ENCODE results near the gene C1orf35.

DNA sequence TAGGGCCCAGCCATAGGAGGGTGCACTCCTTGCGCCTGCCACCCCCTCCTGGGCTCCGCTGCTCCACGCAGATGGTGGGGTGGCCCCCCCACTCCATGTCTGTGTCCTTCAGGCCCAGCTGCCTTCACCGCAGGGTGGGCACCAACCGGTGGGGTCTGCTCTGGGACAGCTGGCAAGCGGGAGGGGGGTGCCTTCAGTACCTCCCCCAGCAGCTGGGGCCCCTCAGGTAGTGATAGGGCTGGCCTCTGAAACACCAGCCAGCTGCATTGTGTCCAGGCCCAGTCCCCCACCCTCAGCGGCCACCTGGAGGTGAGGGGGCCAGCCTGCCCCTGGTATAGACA, 47.0 kb upstream of the C1orf35 start:
- TF ChIP-seq TAF1 (conservative IDR thresholded peaks at IDR 0.05): no peak
- TF ChIP-seq, protein P1, sequence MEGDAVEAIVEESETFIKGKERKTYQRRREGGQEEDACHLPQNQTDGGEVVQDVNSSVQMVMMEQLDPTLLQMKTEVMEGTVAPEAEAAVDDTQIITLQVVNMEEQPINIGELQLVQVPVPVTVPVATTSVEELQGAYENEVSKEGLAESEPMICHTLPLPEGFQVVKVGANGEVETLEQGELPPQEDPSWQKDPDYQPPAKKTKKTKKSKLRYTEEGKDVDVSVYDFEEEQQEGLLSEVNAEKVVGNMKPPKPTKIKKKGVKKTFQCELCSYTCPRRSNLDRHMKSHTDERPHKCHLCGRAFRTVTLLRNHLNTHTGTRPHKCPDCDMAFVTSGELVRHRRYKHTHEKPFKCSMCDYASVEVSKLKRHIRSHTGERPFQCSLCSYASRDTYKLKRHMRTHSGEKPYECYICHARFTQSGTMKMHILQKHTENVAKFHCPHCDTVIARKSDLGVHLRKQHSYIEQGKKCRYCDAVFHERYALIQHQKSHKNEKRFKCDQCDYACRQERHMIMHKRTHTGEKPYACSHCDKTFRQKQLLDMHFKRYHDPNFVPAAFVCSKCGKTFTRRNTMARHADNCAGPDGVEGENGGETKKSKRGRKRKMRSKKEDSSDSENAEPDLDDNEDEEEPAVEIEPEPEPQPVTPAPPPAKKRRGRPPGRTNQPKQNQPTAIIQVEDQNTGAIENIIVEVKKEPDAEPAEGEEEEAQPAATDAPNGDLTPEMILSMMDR (IDR thresholded peaks at IDR 0.05; ENCODE audit: low read depth, low read length, missing input control): no peak
- TF ChIP-seq JUND (IDR thresholded peaks at IDR 0.05): no peak
- TF ChIP-seq, protein P2, sequence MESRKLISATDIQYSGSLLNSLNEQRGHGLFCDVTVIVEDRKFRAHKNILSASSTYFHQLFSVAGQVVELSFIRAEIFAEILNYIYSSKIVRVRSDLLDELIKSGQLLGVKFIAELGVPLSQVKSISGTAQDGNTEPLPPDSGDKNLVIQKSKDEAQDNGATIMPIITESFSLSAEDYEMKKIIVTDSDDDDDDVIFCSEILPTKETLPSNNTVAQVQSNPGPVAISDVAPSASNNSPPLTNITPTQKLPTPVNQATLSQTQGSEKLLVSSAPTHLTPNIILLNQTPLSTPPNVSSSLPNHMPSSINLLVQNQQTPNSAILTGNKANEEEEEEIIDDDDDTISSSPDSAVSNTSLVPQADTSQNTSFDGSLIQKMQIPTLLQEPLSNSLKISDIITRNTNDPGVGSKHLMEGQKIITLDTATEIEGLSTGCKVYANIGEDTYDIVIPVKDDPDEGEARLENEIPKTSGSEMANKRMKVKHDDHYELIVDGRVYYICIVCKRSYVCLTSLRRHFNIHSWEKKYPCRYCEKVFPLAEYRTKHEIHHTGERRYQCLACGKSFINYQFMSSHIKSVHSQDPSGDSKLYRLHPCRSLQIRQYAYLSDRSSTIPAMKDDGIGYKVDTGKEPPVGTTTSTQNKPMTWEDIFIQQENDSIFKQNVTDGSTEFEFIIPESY (IDR thresholded peaks at IDR 0.05): no peak
- TF ChIP-seq YY1 (IDR thresholded peaks at IDR 0.05): no peak
- TF ChIP-seq GABPA (IDR thresholded peaks at IDR 0.05 in 1 of 2, conservative IDR thresholded peaks at IDR 0.05 in 1 of 2): no peak
- TF ChIP-seq, protein P3, sequence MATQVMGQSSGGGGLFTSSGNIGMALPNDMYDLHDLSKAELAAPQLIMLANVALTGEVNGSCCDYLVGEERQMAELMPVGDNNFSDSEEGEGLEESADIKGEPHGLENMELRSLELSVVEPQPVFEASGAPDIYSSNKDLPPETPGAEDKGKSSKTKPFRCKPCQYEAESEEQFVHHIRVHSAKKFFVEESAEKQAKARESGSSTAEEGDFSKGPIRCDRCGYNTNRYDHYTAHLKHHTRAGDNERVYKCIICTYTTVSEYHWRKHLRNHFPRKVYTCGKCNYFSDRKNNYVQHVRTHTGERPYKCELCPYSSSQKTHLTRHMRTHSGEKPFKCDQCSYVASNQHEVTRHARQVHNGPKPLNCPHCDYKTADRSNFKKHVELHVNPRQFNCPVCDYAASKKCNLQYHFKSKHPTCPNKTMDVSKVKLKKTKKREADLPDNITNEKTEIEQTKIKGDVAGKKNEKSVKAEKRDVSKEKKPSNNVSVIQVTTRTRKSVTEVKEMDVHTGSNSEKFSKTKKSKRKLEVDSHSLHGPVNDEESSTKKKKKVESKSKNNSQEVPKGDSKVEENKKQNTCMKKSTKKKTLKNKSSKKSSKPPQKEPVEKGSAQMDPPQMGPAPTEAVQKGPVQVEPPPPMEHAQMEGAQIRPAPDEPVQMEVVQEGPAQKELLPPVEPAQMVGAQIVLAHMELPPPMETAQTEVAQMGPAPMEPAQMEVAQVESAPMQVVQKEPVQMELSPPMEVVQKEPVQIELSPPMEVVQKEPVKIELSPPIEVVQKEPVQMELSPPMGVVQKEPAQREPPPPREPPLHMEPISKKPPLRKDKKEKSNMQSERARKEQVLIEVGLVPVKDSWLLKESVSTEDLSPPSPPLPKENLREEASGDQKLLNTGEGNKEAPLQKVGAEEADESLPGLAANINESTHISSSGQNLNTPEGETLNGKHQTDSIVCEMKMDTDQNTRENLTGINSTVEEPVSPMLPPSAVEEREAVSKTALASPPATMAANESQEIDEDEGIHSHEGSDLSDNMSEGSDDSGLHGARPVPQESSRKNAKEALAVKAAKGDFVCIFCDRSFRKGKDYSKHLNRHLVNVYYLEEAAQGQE (IDR thresholded peaks at IDR 0.05): no peak
- no peak for TF ChIP-seq RAD21 (IDR thresholded peaks at IDR 0.05)
- TF ChIP-seq FOXA1 (IDR thresholded peaks at IDR 0.05): no peak

Data from liver (tissue), 3 donors.